Stimulated activated naive CD8-positive, alpha-beta T cell treated with anti-CD3 and anti-CD28 coated beads, Interleukin-15, Interleukin-2, amounts not matched to agents 100 ng/mL and 50 ng/mL, for 24 hours (primary cell): Measurements from ENCODE around the gene KRT2.
"Not testable (repeated sequence)": the region's sequence is repeated elsewhere in the genome, so short reads cannot be mapped to it uniquely, and the experiment has no call there.

ENCODE experiments used
- H3K27ac Mint-ChIP-seq: one replicate; pipeline ENCODE4 v1.8.0; 2021; ENCODE audit warnings: mild to moderate bottlenecking, mixed read lengths
- H3K27me3 Mint-ChIP-seq: one replicate; pipeline ENCODE4 v1.8.0; 2021; ENCODE audit warnings: mixed read lengths
- H3K36me3 Mint-ChIP-seq: one replicate; pipeline ENCODE4 v1.8.0; 2021; ENCODE audit warnings: low read depth, mixed read lengths
- H3K4me1 Mint-ChIP-seq: one replicate; pipeline ENCODE4 v1.8.0; 2021; ENCODE audit warnings: low read depth, mixed read lengths
- H3K4me3 Mint-ChIP-seq: one replicate; pipeline ENCODE4 v1.8.0; 2021; ENCODE audit warnings: mild to moderate bottlenecking, mixed read lengths
- H3K9me3 Mint-ChIP-seq: one replicate; pipeline ENCODE4 v1.8.0; 2021; ENCODE audit warnings: mixed read lengths

KRT2 gene

DNA sequence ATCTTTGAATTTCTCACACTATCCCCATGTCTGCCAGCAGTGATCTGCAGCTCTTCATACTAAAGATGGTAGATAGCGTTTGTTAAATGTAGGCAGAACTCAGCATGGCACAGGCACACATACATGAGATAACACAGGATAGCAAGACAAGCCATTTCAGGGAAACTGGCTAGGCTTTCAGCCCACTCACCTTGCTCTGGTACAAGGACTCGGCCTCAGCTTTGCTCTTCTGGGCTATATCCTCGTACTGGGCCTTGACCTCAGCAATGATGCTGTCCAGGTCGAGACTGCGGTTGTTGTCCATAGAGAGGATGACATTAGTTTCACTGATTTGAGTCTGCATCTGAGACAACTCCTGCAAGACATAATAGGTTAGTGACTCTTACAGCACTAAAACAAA, 25.1 kb upstream of the KRT2 start:
- H3K27ac Mint-ChIP-seq = no peak overlapping the region
- no peaks in the 10 kb centered on the region for H3K27me3 Mint-ChIP-seq
- H3K9me3 Mint-ChIP-seq = no peaks in the 10 kb centered on the region
- no peaks in the 10 kb centered on the region for H3K36me3 Mint-ChIP-seq
- peaks cover 16% of the 10 kb centered on the region for H3K4me1 Mint-ChIP-seq
- no peak overlapping the region for H3K4me3 Mint-ChIP-seq

DNA sequence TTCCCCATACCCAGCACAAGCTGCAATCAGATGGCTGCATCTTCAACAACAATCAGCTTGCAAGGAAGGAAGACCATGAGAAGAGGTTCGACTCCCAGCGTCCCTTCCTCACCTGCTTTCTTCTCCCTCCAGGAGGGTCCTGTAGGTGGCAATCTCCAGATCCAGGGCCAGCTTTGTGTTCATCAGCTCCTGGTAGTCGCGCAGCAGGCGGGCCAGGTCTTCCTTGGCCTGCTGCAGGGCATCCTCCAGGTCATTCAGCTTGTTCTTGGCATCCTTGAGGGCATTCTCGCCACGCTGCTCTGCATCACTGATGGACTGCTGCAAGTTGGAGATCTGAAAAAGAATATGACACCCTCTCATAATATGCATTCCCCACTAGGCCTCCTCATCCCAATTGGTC, 24.2 kb upstream of the KRT2 start:
- no peak overlapping the region for H3K4me3 Mint-ChIP-seq
- H3K27me3 Mint-ChIP-seq = no peaks in the 10 kb centered on the region
- H3K4me1 Mint-ChIP-seq = peaks cover 6% of the 10 kb centered on the region
- no peaks in the 10 kb centered on the region for H3K36me3 Mint-ChIP-seq
- no peaks in the 10 kb centered on the region for H3K9me3 Mint-ChIP-seq
- H3K27ac Mint-ChIP-seq = no peak overlapping the region

DNA sequence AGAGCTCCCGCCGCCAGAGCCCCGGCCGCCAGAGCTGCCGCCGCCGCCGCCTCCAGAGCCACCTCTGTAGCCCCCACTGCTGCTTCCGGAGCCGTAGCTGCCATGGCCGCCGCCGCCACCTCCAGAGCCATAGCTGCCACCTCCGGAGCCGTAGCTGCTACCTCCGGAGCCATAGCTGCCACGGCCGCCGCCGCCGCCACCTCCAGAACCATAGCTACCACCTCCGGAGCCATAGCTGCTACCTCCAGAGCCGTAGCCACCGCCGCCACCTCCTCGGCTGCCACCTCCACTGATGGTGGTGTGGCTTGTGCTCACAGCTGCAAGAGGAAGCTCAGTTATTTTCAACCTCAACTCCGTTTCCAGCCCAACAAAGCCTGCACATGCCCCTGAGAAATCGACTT, 23.3 kb upstream of the KRT2 start:
- no peak overlapping the region for H3K4me3 Mint-ChIP-seq
- H3K4me1 Mint-ChIP-seq = no peaks in the 10 kb centered on the region
- no peak overlapping the region for H3K27ac Mint-ChIP-seq
- H3K36me3 Mint-ChIP-seq = no peaks in the 10 kb centered on the region
- no peaks in the 10 kb centered on the region for H3K9me3 Mint-ChIP-seq
- H3K27me3 Mint-ChIP-seq = no peaks in the 10 kb centered on the region

DNA sequence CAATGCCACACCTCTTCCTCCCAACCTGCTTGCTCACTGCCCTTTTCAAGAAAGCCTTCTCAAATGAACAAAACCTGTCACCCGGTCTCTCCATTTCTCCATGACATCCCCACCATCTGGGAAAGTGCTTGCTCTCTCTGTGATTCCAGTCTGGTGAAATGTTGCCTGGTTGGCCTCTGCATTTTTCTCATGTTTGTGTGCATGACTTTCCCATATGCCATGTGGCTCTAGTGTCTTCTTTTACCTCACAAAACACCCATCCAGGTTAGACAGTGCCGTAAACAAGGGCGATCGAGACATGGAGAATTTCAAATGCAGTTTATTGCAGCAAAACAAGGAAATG, 22.4 kb upstream of the KRT2 start:
- Mint-ChIP-seq H3K27ac (no peak overlapping the region), H3K4me3 (no peak overlapping the region), H3K27me3 (no peaks in the 10 kb centered on the region), H3K9me3 (no peaks in the 10 kb centered on the region), H3K4me1 (no peaks in the 10 kb centered on the region), H3K36me3 (no peaks in the 10 kb centered on the region)

DNA sequence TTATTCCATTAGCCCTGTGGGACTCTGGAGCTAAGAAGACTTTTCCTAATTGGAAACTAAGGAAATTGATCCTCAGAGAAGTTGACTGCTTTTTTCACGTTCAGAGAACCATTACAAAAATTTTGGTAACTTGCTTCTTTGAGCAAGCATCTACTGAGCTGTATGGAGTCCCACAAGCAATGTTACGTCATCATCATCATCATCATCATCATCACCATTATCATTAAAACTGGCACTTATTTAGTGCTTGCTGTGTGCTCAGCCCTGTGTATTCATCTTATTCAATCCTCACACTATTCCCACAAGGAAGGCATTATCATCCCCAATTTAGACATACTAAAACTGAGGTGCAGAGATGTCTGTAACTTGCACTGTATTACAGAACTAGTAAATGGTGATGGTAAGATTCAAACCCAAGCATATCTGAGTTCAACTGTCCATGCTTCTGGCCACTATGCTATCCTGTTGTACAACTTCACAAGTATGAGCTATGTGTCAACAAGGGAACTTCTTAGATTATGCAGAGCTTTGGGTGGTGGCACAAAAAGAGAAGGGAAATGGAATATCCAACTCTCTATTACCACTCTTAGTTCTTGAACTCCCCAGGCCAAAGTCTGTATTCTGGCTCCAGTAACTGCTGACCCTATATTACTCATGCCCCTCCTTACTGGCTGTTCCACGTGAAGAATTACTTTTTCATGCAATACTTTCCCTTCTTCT, 21.9 kb upstream of the KRT2 start:
- Mint-ChIP-seq H3K4me1 (no peaks in the 10 kb centered on the region), H3K27me3 (no peaks in the 10 kb centered on the region), H3K36me3 (no peaks in the 10 kb centered on the region), H3K27ac (no peak overlapping the region), H3K9me3 (no peaks in the 10 kb centered on the region), H3K4me3 (no peak overlapping the region)

DNA sequence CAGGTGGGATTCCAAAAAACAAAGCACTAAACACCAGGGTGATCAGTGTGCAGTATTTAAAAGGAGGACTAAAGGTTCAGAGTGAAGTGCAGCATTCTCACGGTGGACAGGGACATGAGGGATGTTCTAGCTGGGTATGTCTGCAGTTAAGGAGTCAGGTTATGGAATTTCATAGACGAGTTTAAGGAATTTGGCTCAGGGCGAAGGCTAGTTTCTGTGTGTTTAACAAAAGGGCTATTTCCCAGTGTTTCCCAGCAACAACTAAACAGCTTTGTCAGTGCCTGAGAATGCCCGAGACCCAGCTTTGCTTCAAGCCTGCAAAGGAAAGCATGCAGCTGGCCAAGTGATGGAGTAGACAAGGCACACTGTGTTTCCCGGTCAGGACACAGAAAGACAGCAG, 21.2 kb upstream of the KRT2 start:
- Mint-ChIP-seq H3K36me3 (no peaks in the 10 kb centered on the region), H3K9me3 (no peaks in the 10 kb centered on the region), H3K27ac (no peak overlapping the region), H3K4me3 (no peak overlapping the region), H3K27me3 (no peaks in the 10 kb centered on the region), H3K4me1 (no peaks in the 10 kb centered on the region)

DNA sequence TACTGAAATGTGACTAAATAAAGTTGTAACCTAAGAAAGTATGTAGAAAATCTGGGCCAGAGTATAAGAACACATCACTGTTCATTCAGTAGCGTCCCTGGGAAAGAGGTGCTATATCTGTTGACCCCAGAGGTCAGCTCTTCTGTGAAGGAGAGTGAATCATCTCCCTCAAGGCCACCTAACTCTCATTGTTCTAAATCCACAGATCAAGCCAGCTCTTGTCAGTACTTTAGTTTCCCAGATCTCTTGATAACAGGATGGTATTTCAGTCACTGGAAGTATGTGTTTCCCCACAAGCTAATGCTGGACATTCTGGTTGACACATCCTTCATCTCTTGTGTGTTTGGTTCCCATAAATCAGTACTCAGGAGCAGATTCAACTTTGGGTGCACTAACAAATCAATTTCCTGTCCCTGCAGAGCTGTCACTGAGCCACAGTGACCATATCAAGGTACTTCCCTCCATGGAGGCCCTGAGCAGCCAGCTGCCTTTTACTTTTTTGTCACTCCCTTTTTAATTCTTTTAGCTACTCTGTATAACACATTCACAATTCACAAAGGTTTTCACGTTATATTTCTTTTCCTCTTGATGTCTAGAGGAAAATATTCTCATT, 20.4 kb upstream of the KRT2 start:
- no peaks in the 10 kb centered on the region for H3K27me3 Mint-ChIP-seq
- H3K4me3 Mint-ChIP-seq = no peak overlapping the region
- no peaks in the 10 kb centered on the region for H3K9me3 Mint-ChIP-seq
- H3K4me1 Mint-ChIP-seq = no peaks in the 10 kb centered on the region
- no peak overlapping the region for H3K27ac Mint-ChIP-seq
- H3K36me3 Mint-ChIP-seq = no peaks in the 10 kb centered on the region

DNA sequence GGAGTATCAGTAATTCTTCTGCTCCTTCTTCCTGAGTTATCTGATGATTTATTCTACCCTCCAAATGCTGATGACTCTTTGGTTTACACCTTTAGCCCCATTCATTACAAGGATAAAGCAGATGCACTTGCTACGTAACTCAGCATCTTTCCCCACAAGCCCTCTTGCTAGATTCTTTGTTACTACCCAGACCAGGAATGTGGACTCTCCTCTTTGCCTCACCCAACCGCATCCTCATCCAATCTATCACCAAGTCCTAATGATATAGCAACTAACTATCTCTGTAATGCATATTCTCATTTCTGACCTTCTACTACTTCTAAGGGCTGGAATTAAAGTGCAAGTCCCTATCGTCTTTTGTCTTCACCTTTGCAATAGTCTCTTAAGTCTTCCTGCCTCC, 18.9 kb upstream of the KRT2 start:
- Mint-ChIP-seq H3K9me3 (no peaks in the 10 kb centered on the region), H3K27me3 (no peaks in the 10 kb centered on the region), H3K4me1 (no peaks in the 10 kb centered on the region), H3K27ac (no peak overlapping the region), H3K36me3 (no peaks in the 10 kb centered on the region), H3K4me3 (no peak overlapping the region)

DNA sequence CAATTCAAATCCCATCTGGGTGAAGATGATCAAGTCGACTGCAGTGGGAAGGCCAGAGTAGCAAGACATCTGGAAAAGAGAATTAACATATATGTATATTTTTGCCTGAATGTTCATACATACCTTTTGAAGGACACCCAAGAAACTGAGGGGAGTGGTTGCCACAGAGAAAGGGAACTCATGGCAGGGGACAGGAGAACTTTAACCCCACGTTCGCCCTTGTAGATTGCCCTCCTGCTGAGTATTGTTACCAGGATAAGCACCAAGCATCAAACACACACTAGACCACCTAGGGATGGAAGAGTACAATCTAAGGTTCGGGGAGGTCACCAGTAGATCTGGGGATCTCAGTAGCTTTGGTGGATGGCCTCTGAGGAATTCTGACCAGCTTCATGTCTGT, 18.5 kb upstream of the KRT2 start:
- Mint-ChIP-seq H3K9me3 (no peaks in the 10 kb centered on the region), H3K27ac (no peak overlapping the region), H3K4me1 (no peaks in the 10 kb centered on the region), H3K27me3 (no peaks in the 10 kb centered on the region), H3K4me3 (no peak overlapping the region), H3K36me3 (no peaks in the 10 kb centered on the region)

DNA sequence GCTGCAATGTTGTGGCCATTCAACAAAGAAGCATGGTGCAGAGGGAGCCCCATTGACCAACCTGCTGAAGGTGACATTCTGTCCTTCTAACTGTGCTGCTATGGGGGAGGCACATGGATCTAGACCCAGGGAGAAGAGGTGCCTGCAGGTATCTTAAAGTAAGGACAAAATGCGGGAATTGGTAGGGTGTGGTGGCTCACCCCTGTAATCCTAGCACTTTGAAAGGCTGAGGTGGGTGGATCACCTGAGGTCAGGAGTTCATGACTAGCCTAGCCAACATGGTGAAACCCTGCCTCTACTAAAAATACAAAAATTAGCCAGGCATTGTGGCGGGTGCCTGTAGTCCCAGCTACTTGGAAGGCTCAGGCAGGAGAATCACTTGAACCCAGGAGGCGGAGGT, 17.9 kb upstream of the KRT2 start:
- not testable (repeated sequence) for H3K4me1 Mint-ChIP-seq, H3K4me3 Mint-ChIP-seq, H3K27ac Mint-ChIP-seq, H3K27me3 Mint-ChIP-seq, H3K36me3 Mint-ChIP-seq, H3K9me3 Mint-ChIP-seq

DNA sequence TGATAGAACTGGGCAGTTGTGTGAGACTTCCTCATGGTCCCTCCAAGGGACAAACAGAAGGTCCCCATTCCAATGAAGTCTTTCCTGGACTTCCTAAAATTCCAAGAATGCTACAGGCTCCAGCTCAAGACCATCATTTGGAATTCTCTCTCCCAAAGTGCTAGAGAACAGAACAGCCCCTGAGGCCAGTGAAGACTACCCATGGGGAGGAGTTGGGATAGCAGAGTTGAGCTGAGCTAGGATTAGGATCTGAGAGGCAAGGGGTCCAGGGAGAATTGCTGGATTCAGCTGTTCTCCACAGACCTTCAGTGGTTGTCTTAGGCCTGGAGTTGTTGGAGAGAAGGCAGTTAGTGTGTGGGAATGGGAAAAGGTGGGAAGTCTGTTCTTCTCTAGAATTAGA, 17.4 kb upstream of the KRT2 start:
- no peak overlapping the region for H3K27ac Mint-ChIP-seq
- no peak overlapping the region for H3K4me3 Mint-ChIP-seq
- H3K27me3 Mint-ChIP-seq = no peaks in the 10 kb centered on the region
- no peaks in the 10 kb centered on the region for H3K4me1 Mint-ChIP-seq
- H3K36me3 Mint-ChIP-seq = no peaks in the 10 kb centered on the region
- no peaks in the 10 kb centered on the region for H3K9me3 Mint-ChIP-seq

DNA sequence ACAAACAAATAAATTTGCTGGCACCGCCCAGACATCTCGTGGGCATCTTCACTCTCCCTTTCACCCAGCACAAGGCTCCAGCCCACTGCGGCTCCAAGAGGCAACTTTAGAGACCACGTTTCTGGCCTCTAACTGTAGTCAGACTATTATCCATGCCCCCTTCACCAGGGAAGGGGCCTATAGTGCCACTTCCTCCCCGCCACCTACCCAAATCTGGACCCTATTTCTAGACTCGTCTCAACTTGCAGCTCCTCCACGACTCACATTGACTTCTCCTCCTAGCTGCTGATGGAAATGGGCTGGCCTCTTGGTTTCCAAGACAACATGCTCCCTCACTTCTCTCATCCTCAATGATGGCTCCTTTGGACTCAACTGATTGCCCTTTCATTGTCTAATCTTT, 15.9 kb upstream of the KRT2 start:
- Mint-ChIP-seq H3K27me3 (no peaks in the 10 kb centered on the region), H3K4me3 (no peak overlapping the region), H3K27ac (no peak overlapping the region), H3K4me1 (no peaks in the 10 kb centered on the region), H3K36me3 (no peaks in the 10 kb centered on the region), H3K9me3 (no peaks in the 10 kb centered on the region)

DNA sequence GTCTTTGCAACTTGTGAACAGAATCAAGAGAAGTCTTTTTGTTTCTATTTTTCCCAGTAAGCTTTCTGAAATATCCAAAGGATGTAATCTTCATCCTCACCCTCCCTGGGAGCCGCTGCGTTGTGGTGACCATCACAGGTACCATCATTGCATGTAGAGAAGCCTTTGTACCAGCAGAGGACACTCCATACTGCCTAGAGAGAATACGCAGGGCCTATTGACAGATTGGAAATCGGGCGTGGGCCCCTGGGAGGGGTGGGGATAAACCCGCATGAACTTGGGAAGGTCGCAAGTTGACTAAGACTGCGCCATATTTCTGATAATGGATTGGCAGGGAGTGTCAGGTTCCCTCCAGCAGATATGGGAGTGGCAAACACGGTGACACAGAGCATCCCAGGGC, 15.5 kb upstream of the KRT2 start:
- Mint-ChIP-seq H3K36me3 (no peaks in the 10 kb centered on the region), H3K4me3 (no peak overlapping the region), H3K27ac (no peak overlapping the region), H3K9me3 (no peaks in the 10 kb centered on the region), H3K27me3 (no peaks in the 10 kb centered on the region), H3K4me1 (peaks cover under 1% of the 10 kb centered on the region)

DNA sequence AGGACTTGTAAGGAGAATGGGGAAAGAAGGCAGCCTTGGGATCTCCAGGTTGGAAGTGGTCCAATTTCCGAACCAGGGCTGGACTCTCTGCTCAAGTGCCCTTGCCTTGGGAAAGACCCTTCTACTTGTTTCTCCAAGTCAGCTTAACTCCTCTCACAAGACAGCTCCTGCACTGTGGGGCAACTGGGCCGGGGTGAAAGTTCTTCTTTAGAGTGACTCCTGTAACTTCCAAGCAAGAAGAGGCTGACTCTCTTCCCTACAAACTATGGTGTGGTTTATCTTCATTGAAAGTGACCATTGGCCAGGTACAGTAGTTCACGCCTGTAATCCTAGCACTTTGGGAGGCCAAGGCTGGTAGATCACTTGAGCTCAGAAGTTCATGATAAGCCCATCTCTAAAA, 14.5 kb upstream of the KRT2 start:
- H3K4me3 Mint-ChIP-seq = no peak overlapping the region
- no peaks in the 10 kb centered on the region for H3K36me3 Mint-ChIP-seq
- H3K9me3 Mint-ChIP-seq = no peaks in the 10 kb centered on the region
- H3K4me1 Mint-ChIP-seq = peaks cover 9% of the 10 kb centered on the region
- H3K27ac Mint-ChIP-seq = no peak overlapping the region
- H3K27me3 Mint-ChIP-seq = no peaks in the 10 kb centered on the region

DNA sequence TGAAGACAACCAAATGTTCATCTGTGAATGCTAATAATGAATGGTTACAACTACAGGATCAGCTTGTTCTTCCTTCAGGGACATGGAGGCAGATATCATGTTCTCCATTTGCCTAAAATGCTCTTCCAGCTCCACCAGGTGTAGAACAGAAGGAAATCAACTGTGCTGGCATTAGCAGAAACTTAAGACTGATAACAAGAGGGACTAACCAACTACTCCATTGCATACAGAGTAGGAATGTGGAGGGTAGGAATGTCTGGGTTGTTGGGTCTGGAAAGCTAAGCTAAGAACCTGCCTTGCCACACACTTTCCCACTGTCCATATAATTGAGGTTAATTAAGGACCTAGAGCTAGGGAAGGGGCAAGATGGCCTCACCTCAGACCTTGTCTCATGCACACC, 11.4 kb upstream of the KRT2 start:
- Mint-ChIP-seq H3K27ac (no peak overlapping the region), H3K4me1 (peaks cover 9% of the 10 kb centered on the region), H3K9me3 (no peaks in the 10 kb centered on the region), H3K4me3 (no peak overlapping the region), H3K27me3 (no peaks in the 10 kb centered on the region), H3K36me3 (no peaks in the 10 kb centered on the region)

DNA sequence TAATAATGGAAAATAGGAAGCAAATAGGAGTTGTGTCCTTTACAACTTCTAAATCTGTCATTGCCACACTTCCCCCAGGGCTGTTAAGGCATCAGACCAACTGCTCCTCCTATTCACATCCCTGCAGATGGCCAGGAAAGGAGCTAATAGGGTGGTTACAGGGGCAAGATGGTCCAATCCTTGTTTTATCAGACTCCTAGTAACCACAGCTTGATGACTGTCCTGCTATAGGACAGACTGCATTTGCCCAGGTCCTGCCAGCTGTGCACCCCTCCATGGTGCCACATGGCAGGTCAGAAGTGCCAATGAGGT, 10.9 kb upstream of the KRT2 start:
- H3K4me3 Mint-ChIP-seq = no peak overlapping the region
- H3K27ac Mint-ChIP-seq = no peak overlapping the region
- peaks cover 9% of the 10 kb centered on the region for H3K4me1 Mint-ChIP-seq
- no peaks in the 10 kb centered on the region for H3K36me3 Mint-ChIP-seq
- no peaks in the 10 kb centered on the region for H3K27me3 Mint-ChIP-seq
- H3K9me3 Mint-ChIP-seq = no peaks in the 10 kb centered on the region
